GM19452 (cell line): ENCODE results near the gene SVIL.
"Not testable (repeated sequence)": the region's sequence is repeated elsewhere in the genome, so short reads cannot be mapped to it uniquely, and the experiment has no call there.

Experiments used
- ATAC-seq: cut with Tn5 transposase; IDR thresholded peaks from one replicate; pipeline ENCODE4 v1.9.1; 2021; ENCODE audit not compliant: unreplicated experiment

SVIL gene

DNA sequence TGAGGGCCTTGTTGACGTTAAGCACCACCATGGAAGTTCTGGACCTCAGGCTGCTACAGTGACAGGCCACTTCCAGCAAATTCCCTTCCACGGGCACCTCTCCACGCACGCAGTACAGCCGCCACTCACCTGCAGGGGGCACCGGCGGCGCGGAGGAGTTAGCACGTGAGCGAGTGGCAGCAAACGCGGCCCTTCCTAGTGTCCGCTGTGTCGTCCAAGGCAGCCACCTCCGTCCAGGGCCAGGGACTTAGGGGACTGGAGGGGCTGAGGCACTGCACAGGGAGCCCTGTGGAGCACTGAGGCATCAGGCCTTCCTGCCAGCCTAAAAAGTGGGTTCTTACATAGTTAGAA lies 164.4 kb downstream of the SVIL start:
- ATAC-seq = no peak

- ATAC-seq = no peak
Measured at GRCh38 chr10:29469481-29470354, 165.1 kb downstream of the SVIL start.

DNA sequence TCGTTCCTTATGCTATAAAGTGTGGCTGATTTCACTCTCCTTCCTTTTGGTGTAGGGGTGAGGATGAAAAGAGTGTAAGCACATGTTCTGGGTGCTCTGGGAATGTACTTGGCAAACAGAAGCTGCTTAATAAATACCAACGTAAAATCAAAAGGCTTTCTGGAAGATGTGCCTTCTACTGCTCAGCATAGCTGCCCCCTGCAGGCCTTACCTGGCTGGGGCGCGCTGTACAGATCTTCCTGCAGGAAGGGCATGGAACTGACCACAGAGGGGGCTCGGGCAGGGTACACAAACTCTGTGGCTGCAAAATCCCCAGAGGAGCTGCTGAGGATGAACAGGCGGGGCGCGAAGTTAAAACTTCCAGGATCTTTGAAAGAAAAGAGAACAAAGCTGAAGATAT lies 169.4 kb downstream of the SVIL start:
- ATAC-seq = no peak

- ATAC-seq = not testable (repeated sequence)
Measured at GRCh38 chr10:29464671-29465171, 170.1 kb downstream of the SVIL start.

DNA sequence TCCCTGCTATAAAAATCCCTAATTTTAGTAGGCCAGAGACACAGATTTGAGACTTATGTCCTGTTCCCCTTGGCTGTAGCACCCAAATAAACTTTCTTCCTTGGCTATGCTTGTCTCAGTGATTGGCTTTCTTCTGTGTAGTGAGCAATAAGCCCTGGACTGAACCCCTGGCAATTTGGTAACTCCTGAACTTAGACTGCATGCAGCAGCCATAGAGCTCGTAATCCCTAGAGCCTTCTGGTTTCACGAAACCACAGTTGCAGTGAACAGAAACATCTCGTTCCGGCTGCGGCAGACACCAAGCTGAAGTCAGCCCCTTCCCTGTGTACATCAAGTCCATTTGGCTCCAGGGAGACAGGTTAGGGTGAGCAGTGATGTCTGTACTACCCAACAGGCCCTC lies 173.7 kb downstream of the SVIL start:
- no peak for ATAC-seq

DNA sequence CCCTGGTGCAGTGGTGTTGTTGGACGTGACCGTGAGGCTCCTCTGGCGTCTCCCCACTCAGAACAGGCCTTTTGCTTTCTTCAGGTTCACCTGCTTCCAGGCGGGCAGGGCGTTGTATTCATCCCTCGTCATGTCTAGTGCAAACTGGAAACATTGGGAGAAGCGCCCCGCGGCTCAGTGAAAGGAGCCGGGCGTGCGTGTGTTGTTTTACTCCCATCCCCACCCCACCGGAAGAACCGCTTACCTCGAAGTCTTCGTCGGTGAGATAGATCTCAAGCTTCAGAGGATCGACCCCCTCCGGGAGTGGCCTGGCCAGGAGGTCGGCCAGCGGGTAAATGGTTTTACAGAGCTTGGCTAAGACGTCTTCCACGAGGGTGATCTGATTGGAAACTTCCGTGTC lies 176.6 kb downstream of the SVIL start:
- not testable (repeated sequence) for ATAC-seq

DNA sequence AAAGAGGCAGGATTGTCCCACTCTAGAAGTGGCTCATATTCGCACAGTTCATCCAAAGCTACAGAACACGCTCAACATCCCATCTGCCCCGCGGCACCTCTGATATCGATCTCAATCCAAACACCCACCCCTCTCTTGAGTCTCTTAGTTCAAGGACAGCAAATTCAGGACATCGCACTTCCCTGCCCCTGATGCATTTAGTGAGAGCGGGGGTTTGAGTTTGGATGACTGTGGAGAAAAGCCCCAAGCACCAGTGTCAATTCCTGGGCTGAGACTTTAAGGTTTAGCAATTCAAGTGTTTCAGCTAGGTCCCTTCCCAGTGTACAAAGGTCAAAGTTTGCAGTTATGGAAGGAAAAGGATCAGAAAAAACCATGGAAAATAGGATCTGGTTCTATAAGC lies 179.7 kb downstream of the SVIL start:
- ATAC-seq = no peak

DNA sequence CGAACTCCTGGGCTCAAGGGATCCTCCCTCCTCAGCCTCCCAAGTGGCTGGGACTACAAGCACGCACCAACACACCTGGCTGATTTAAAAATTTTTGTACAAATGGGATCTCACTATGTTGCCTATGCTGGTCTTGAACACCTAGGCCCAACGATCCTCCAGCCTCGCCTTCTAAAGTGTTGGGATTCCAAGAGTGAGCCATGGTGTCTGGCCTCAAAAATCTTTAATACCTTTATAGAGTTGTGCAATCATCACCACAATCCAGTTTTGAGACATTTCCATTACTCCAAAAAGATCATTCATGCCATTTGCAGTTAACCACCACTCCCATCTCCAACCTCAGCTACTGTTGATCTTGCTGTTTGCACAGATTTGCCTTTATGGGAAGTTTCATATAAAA lies 180.5 kb downstream of the SVIL start:
- no peak for ATAC-seq

- no peak for ATAC-seq
Measured at GRCh38 chr10:29452546-29452945, 182.2 kb downstream of the SVIL start.

DNA sequence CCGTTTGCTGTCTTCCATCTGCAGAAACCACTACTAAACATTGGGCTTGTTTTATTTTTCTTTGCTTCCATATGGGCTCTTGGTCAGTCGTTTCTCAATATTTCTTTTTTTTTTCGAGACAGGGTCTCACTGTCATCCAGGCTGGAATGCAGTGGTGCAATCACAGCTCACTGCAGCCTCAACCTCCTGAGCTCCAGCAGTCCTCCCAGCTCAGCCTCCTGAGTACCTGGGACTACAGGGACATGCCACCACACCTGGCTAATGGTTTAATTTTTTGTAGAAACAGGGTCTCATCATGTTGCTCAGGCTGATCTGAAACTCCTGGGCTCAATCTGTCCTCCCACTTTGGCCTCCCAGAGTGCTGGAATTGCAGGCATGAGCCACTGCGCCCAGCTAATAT lies 182.8 kb downstream of the SVIL start:
- ATAC-seq = no peak

DNA sequence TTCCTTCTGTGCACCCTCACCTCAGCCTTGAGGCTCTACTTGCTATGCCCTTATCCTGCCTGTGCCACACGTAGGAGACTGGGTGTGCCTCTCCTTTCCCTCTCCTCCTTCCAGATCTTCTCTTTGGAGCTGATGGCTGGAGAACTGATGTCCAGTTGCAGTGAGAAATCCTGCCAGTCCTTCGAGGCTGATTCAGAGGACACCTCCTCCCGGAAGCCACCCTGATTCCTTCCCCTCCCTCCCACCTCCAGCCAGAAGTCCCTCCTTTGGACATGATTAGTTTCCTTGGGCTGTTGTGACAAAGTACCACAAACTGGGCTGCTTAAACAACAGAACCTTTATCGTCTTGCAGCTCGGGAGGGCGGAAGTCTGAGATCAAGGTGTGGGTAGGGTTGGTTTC lies 184.4 kb downstream of the SVIL start:
- ATAC-seq = no peak

DNA sequence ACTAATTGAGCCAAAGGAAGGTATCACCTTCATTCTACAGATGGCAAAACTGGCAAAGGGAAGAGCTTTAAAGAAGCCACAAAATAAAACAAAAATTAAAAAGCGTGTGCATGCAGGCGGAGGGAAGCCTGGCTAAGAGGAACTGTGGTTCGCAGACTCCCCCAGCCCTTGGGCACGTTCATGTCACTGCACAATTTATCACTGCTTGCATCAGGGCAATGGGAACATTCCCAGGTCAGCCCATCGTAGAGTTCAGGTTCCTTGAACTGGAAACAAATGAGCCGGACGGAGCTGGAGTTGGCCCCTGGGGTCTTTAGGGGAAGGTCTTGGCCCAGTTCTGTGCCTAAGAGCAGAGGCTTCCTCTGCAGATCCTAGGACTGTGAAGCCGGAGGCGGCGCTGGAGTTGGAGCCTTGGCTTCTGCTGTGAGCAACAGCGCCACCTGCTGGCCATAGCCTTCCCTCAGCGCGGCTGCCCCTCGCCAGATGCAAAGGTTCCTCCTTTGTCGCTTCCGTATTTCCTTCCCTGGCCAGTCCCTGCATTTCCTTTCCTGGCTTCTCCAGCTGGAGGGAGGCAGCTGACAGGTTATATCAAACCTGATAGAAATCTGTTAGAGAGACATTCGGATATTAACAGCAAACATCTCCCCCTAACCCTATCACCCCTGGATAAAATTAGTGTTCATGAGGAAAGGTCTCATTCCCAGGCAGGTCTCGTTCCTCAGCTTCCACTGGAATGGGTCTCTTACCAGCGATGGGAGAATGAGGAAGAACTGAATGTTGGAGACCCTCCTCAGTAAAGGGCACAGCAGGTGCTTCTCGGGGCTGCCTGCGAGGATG lies 185.8 kb downstream of the SVIL start:
- ATAC-seq = peak; percentile 92

DNA sequence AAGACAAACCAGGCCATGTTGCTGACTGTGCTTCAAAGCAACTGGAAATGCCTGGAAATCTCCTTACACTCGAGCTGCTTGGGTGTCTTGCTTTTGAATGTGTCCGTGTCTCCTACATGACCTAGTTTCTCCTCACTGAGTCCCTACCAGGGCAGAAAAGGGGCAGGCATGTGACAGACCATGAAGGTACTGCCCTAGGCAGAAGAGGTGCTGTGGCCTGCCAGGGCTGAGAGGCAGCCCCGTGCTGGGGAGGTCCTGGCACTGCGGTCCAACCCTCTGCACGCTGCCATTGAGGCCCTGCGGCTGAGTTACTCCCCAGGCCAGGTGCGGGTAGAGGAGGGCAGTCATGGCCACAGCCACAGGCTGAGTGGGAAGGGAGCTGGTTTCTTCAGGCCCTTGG lies 186.6 kb downstream of the SVIL start:
- no peak for ATAC-seq

DNA sequence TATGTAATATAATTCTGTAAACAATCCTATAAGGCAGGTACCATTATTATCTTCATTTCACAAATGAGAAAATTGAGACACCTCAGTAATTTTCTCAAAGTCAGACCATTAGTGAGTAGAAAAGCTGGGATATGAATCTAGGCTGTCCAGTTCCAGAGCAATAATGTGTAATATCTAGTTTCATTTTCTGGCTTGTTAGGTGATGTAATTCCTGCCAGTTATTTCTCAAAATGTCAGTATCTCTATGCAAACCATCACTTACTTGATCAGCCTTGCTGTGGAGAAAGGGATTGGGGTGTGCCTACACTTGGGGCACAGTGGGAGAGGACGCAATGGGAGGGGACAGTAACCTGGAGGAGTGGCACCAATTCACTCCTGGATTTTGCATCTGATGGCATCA lies 188.4 kb downstream of the SVIL start:
- no peak for ATAC-seq

GRCh38 chr10:29443745-29444523 lies 190.8 kb downstream of the SVIL start:
- no peak for ATAC-seq

DNA sequence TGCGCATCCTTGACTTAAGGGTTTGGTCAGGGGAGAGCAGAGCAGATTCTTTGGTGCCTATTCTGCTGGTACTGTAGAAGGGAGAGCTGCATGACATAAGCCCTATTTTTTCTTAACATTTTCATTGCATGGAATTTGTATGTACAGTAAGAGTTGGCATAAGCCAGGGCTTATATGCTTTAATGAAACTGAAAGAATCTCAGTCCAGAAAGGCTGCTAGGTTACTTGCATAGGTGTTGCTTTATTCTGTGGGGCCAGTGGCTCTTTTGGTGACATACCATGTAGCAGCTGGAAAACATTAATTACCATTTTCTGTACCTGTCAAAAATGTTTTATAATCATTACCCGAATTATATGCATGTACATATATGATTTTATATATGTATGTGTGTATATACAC lies 193.8 kb downstream of the SVIL start:
- ATAC-seq = no peak

GRCh38 chr10:29439005-29439404 lies 195.8 kb downstream of the SVIL start:
- ATAC-seq = not testable (repeated sequence)

DNA sequence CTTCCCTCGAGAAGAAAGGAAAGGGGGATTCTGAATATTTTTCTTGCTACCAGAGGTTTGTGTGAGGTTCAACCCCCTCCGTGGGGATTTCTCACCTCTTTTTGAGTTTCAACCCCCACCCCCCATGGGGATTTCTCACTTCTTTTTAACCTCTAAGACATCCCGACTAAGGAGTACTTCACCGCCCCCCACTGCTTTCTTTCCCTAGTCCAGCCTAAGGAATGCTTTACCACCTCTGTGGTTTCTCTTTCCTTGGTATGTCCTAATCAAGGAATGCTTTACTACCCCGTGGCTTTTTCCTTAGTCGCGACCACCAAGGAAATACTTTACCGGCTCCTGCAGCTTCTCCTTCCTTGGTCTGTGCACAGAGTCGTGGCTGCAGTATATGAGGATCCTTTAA lies 196.5 kb downstream of the SVIL start:
- no peak for ATAC-seq

GRCh38 chr10:29437871-29438270 lies 196.9 kb downstream of the SVIL start:
- ATAC-seq = no peak

GRCh38 chr10:29435809-29436501 lies 198.8 kb downstream of the SVIL start:
- ATAC-seq = no peak

GRCh38 chr10:29434111-29434510 lies 200.7 kb downstream of the SVIL start:
- no peak for ATAC-seq
